ENCODE data around the gene IDNK. TPM values are rescaled to one million over a fixed set of nuclear protein-coding genes. Genes with fewer than 3 reads are reported as not detected.

IDNK gene
- polyA plus RNA-seq, 1 of the 3 experiments (the other 2 are of a cell fraction): 4.2 TPM

DNA sequence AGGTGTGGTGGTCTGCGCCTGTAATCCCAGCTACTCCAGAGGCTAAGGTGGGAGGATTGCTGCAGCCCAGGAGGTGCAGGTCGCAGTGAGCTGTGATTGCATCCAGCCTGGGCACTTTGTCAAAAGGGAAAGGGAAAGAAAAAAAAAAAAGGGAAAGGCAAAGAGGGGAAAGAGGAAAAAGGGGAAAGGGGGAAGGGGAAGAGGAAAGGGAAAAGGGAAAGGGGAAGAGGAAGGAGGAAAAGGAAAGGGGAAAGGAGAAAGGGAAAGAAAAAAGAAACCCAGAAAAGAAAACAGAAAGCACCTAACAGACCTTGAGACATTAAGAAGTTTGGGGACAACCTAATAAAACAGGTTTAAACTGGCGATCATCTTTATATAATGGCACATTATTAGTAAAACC is 40.0 kb downstream of the IDNK start:
- CTCF ChIA-PET: interaction anchor here (1.0 kb wide), 2 partner anchors 12 to 18 kb away, joined by 3 to 5 read pairs; no protein-coding TSS in a partner anchor
- 96% methylated on average over 3 of the region's 3 CpGs for WGBS (ENCODE audit: low lambda C conversion rate)

GRCh38 chr9:83665580-83666200 is 42.7 kb downstream of the IDNK start:
- POLR2A ChIA-PET: no interaction called here
- H3K9ac ChIP-seq: no peak overlapping the region
- no peak overlapping the region for H3K27ac ChIP-seq (ENCODE audit: low read depth in 2 of 2, low read length in 1 of 2)
- H3K27me3 ChIP-seq (ENCODE audit: insufficient read depth): no peaks in the 10 kb centered on the region
- DNase-seq: no peak
- peaks cover 4% of the 10 kb centered on the region for H3F3A ChIP-seq (replicated peaks; ENCODE audit: insufficient read depth)
- peaks cover 75% of the 10 kb centered on the region for H3K79me2 ChIP-seq (ENCODE audit: insufficient read depth)
- H3K36me3 ChIP-seq (replicated peaks in 1 of 2; ENCODE audit: control insufficient read depth in 1 of 2, insufficient read depth in 2 of 2, low read length in 1 of 2): peaks cover 71 to 80% of the 10 kb centered on the region in 2 experiments
- H3K9me3 ChIP-seq: no peaks in the 10 kb centered on the region
- H4K20me1 ChIP-seq (ENCODE audit: insufficient read depth): peaks cover 5% of the 10 kb centered on the region; the same call in 1 of the 2 replicates
- no peak overlapping the region for H2AFZ ChIP-seq (ENCODE audit: low read depth)
- TF ChIP-seq CHD2 (IDR thresholded peaks at IDR 0.05; ENCODE audit: low read length, partially characterized antibody) (no peak), TCF12 (IDR thresholded peaks at IDR 0.05) (no peak), POLR2AphosphoS5 (IDR thresholded peaks at IDR 0.05; ENCODE audit: low read depth, low read length) (no peak), SIN3A (IDR thresholded peaks at IDR 0.05; ENCODE audit: borderline replicate concordance, low read depth, low read length) (no peak), ELF1 (IDR thresholded peaks at IDR 0.05) (no peak), YY1 (IDR thresholded peaks at IDR 0.05; ENCODE audit: low read depth) (no peak), MEF2A (IDR thresholded peaks at IDR 0.05; ENCODE audit: borderline replicate concordance, low read depth) (no peak), FOXJ3 (CRISPR knock-in tag; IDR thresholded peaks at IDR 0.05) (no peak), MXI1 (IDR thresholded peaks at IDR 0.05; ENCODE audit: low read depth, low read length) (no peak), RFX5 (IDR thresholded peaks at IDR 0.05; ENCODE audit: low read length) (no peak), SMC3 (IDR thresholded peaks at IDR 0.05; ENCODE audit: low read depth, low read length) (no peak), REST (IDR thresholded peaks at IDR 0.05; ENCODE audit: low read depth, low read length) (no peak), JUND (IDR thresholded peaks at IDR 0.05) (no peak), RAD21 (IDR thresholded peaks at IDR 0.05; ENCODE audit: low read length) (no peak), NRF1 (IDR thresholded peaks at IDR 0.05; ENCODE audit: low read depth, low read length) (no peak), EP300 (IDR thresholded peaks at IDR 0.05; ENCODE audit: borderline replicate concordance in 1 of 2, low read depth in 1 of 2, low read length in 1 of 2) (no peak)
- TF ChIP-seq, protein P1, sequence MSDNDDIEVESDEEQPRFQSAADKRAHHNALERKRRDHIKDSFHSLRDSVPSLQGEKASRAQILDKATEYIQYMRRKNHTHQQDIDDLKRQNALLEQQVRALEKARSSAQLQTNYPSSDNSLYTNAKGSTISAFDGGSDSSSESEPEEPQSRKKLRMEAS (IDR thresholded peaks at IDR 0.05; ENCODE audit: low read depth): no peak
- H3K9me2 ChIP-seq: no peaks in the 10 kb centered on the region
- peaks cover 0 to 5% of the 10 kb centered on the region in 2 experiments; a peak in 1 of 4 replicates for H3K4me1 ChIP-seq (ENCODE audit: control insufficient read depth in 1 of 2, insufficient read depth in 2 of 2, low read depth in 1 of 2, low read length in 1 of 2)
- no peak overlapping the region for H3K4me3 ChIP-seq (ENCODE audit: low read depth in 2 of 2, low read length in 1 of 2)
- CTCF ChIA-PET: interaction anchor here (2.9 kb wide), 1 partner anchor 16 kb away, joined by 12 read pairs; no protein-coding TSS in a partner anchor
- no peak overlapping the region for H3K4me2 ChIP-seq
- WGBS (ENCODE audit: low lambda C conversion rate): 83% methylated on average over 5 of the region's 5 CpGs

More for the DNA sequence above, 40.0 kb downstream of the IDNK start:
- Histone ChIP-seq H3K9ac (no peak overlapping the region), H3K9me3 (no peaks in the 10 kb centered on the region), H4K20me1 (ENCODE audit: insufficient read depth) (no peaks in the 10 kb centered on the region), H3K4me2 (no peak overlapping the region), H3K9me2 (no peaks in the 10 kb centered on the region), H3K36me3 (replicated peaks in 1 of 2; ENCODE audit: control insufficient read depth in 1 of 2, insufficient read depth in 2 of 2, low read length in 1 of 2) (peaks cover 81 to 87% of the 10 kb centered on the region in 2 experiments), H3K27ac (ENCODE audit: low read depth in 2 of 2, low read length in 1 of 2) (no peak overlapping the region), H3K79me2 (ENCODE audit: insufficient read depth) (peaks cover 51% of the 10 kb centered on the region; the same call in 1 of the 2 replicates), H2AFZ (ENCODE audit: low read depth) (no peak overlapping the region), H3K4me3 (ENCODE audit: low read depth in 2 of 2, low read length in 1 of 2) (no peak overlapping the region), H3K27me3 (ENCODE audit: insufficient read depth) (no peaks in the 10 kb centered on the region), H3F3A (replicated peaks; ENCODE audit: insufficient read depth) (peaks cover 5% of the 10 kb centered on the region), H3K4me1 (ENCODE audit: control insufficient read depth in 1 of 2, insufficient read depth in 2 of 2, low read depth in 1 of 2, low read length in 1 of 2) (peaks cover 0 to 5% of the 10 kb centered on the region in 2 experiments; a peak in 1 of 4 replicates)
- POLR2A ChIA-PET: no interaction called here
- no peak for DNase-seq
- TF ChIP-seq NRF1 (IDR thresholded peaks at IDR 0.05; ENCODE audit: low read depth, low read length) (no peak), FOXJ3 (CRISPR knock-in tag; IDR thresholded peaks at IDR 0.05) (no peak), POLR2AphosphoS5 (IDR thresholded peaks at IDR 0.05; ENCODE audit: low read depth, low read length) (no peak), GATA2 (CRISPR knock-in tag; IDR thresholded peaks at IDR 0.05) (no peak), EZH2phosphoT487 (IDR thresholded peaks at IDR 0.05; ENCODE audit: borderline replicate concordance, low read depth) (no peak), RXRA (IDR thresholded peaks at IDR 0.05; ENCODE audit: borderline replicate concordance, low read depth) (no peak), USF1 (IDR thresholded peaks at IDR 0.05; ENCODE audit: borderline replicate concordance, low read depth) (no peak)
- TF ChIP-seq, protein P2, sequence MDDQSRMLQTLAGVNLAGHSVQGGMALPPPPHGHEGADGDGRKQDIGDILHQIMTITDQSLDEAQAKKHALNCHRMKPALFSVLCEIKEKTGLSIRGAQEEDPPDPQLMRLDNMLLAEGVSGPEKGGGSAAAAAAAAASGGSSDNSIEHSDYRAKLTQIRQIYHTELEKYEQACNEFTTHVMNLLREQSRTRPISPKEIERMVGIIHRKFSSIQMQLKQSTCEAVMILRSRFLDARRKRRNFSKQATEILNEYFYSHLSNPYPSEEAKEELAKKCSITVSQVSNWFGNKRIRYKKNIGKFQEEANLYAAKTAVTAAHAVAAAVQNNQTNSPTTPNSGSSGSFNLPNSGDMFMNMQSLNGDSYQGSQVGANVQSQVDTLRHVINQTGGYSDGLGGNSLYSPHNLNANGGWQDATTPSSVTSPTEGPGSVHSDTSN (IDR thresholded peaks at IDR 0.05): no peak

Data from SK-N-SH (cell line).